Upper lobe of left lung (tissue), 6 donors: Measurements from ENCODE around the gene TMA7B. TPM values are rescaled to one million over a fixed set of nuclear protein-coding genes. Genes with fewer than 3 reads are reported as not detected.

Experiments
- ATAC-seq, 2 donors: fragments of 200-7000 bp; cut with Tn5 transposase; one replicate each; pipeline ENCODE4 v1.9.1; 2022; ENCODE audit warnings: mild to moderate bottlenecking in 2 of 2, moderate library complexity in 2 of 2; ENCODE audit not compliant: low FRiP score in 2 of 2
- DNase-seq, 2 donors: peaks; one replicate each; pipeline ENCODE4 v3.0.0-alpha.2; 2019 to 2020
- H3K27ac ChIP-seq, 4 donors: fragments of 200-600 bp; sonication (generic); one replicate each; pipeline ENCODE4 v1.5.1; 2016 to 2019
- H3K27me3 ChIP-seq, 4 donors: fragments of 200-600 bp; sonication (generic); one replicate each; pipeline ENCODE4 v1.5.1; 2017 to 2019
- H3K36me3 ChIP-seq, 4 donors: fragments of 200-600 bp; sonication (generic); one replicate each; pipeline ENCODE4 v1.5.1; 2016 to 2019
- H3K4me1 ChIP-seq, 4 donors: fragments of 200-600 bp; sonication (generic); one replicate each; pipeline ENCODE4 v1.5.1; 2018 to 2019
- H3K4me3 ChIP-seq, 4 donors: fragments of 200-600 bp; sonication (generic); one replicate each; pipeline ENCODE4 v1.5.1; 2017 to 2019; ENCODE audit warnings: mild to moderate bottlenecking in 2 of 4, moderate library complexity in 1 of 4
- H3K9me3 ChIP-seq, 4 donors: fragments of 200-600 bp; sonication (generic); one replicate each; pipeline ENCODE4 v1.5.1; 2018 to 2019
- CTCF ChIP-seq, 6 experiments: fragments of 450-650 bp in 4 of 6; fragments of 200-600 bp in 2 of 6; sonication (generic) in 2 of 6; IDR thresholded peaks; one replicate each; pipeline ENCODE4 v1.5.1; 2016 to 2019; ENCODE audit warnings: antibody characterized with exemption in 6 of 6
- EP300 ChIP-seq, 4 donors: sonication (generic); formaldehyde crosslinking; IDR thresholded peaks; one replicate each; pipeline ENCODE4 v1.5.1; 2017; ENCODE audit warnings: antibody characterized with exemption in 4 of 4, control low read depth in 2 of 4
- POLR2A ChIP-seq, 4 donors: fragments of 450-650 bp; IDR thresholded peaks; one replicate each; pipeline ENCODE4 v1.5.1; 2016 to 2017; ENCODE audit warnings: antibody characterized with exemption in 4 of 4, mild to moderate bottlenecking in 2 of 4
- POLR2AphosphoS5 ChIP-seq, 2 donors: sonication (generic); formaldehyde crosslinking; IDR thresholded peaks; one replicate each; pipeline ENCODE4 v1.5.1; 2017; ENCODE audit warnings: antibody characterized with exemption in 2 of 2
- WGBS, 2 donors: methylation state at CpG; one replicate each; pipeline ENCODE4 v1.1.5; 2017 to 2018; 5-methylcytosine and 5-hydroxymethylcytosine counted together
- total RNA-seq, 6 donors: library from RNA; depleted of rRNA in 4 of 6; stranded (reverse); fragments of >200 nt in 4 of 6; gene quantifications; one replicate each; pipeline versions ENCODE4 v1.1.0 to v1.2.1, GENCODE V29; 2016 to 2021
- donor health status: DM: no; HTN: no; CAD: no; lungs with moderate emphysema.
- donor health status: DM: no; HTN: yes; CAD: no; lungs with severe emphysema.

Gene TMA7B
- total RNA-seq, 6 donors from 2014 or later = 0.24 to 2.3 (median 0.76) TPM; not detected in 1

- Histone ChIP-seq H3K4me1 (no peaks in the 10 kb centered on the region), H3K4me3 (no peak overlapping the region), H3K9me3 (no peaks in the 10 kb centered on the region), H3K27me3 (peaks cover 0 to 3% (median 0%) of the 10 kb centered on the region in 4 donors), H3K27ac (no peak overlapping the region), H3K36me3 (no peaks in the 10 kb centered on the region)
- ATAC-seq = no peak
- no peak for DNase-seq
- 59 to 70% methylated on average over 6 of the region's 6 CpGs for WGBS, 2 donors
- TF ChIP-seq POLR2AphosphoS5 (IDR thresholded peaks at IDR 0.05) (no peak), CTCF (IDR thresholded peaks at IDR 0.05) (no peak), POLR2A (IDR thresholded peaks at IDR 0.05) (no peak), EP300 (IDR thresholded peaks at IDR 0.05) (no peak)
Measured at GRCh38 chr22:39935612-39936011, 24.6 kb upstream of the TMA7B start.

GRCh38 chr22:39936523-39937145 is 23.6 kb upstream of the TMA7B start:
- Histone ChIP-seq H3K4me1 (no peaks in the 10 kb centered on the region), H3K9me3 (no peaks in the 10 kb centered on the region), H3K27me3 (peaks cover 0 to 3% (median 0%) of the 10 kb centered on the region in 4 donors), H3K36me3 (no peaks in the 10 kb centered on the region), H3K4me3 (no peak overlapping the region), H3K27ac (no peak overlapping the region)
- DNase-seq = no peak
- TF ChIP-seq EP300 (IDR thresholded peaks at IDR 0.05) (no peak), POLR2AphosphoS5 (IDR thresholded peaks at IDR 0.05) (no peak), CTCF (IDR thresholded peaks at IDR 0.05) (no peak), POLR2A (IDR thresholded peaks at IDR 0.05) (no peak)
- ATAC-seq = no peak
- WGBS, 2 donors = 45 to 55% methylated on average over 6 of the region's 6 CpGs

- Histone ChIP-seq H3K36me3 (no peaks in the 10 kb centered on the region), H3K9me3 (no peaks in the 10 kb centered on the region), H3K4me3 (no peak overlapping the region), H3K4me1 (no peaks in the 10 kb centered on the region), H3K27me3 (peaks cover 0 to 3% (median 0%) of the 10 kb centered on the region in 4 donors), H3K27ac (no peak overlapping the region)
- TF ChIP-seq EP300 (IDR thresholded peaks at IDR 0.05) (no peak), POLR2A (IDR thresholded peaks at IDR 0.05) (no peak), POLR2AphosphoS5 (IDR thresholded peaks at IDR 0.05) (no peak), CTCF (IDR thresholded peaks at IDR 0.05) (no peak)
- ATAC-seq = no peak
- 66 to 74% methylated on average over 3 of the region's 3 CpGs for WGBS, 2 donors
- no peak for DNase-seq
Measured at GRCh38 chr22:39937906-39938305, 22.3 kb upstream of the TMA7B start.

- WGBS, 2 donors = 83 to 84% methylated on average over 9 to 14 of the region's 14 CpGs
- Histone ChIP-seq H3K27ac (no peak overlapping the region), H3K9me3 (no peaks in the 10 kb centered on the region), H3K27me3 (peaks cover 0 to 3% (median 0%) of the 10 kb centered on the region in 4 donors), H3K36me3 (no peaks in the 10 kb centered on the region), H3K4me3 (no peak overlapping the region), H3K4me1 (no peaks in the 10 kb centered on the region)
- no peak for DNase-seq
- ATAC-seq = no peak
- no peak for TF ChIP-seq POLR2A (IDR thresholded peaks at IDR 0.05)
- no peak for TF ChIP-seq EP300 (IDR thresholded peaks at IDR 0.05)
- TF ChIP-seq POLR2AphosphoS5 (IDR thresholded peaks at IDR 0.05) = no peak
- no peak for TF ChIP-seq CTCF (IDR thresholded peaks at IDR 0.05)
Measured at GRCh38 chr22:39938509-39939111, 21.6 kb upstream of the TMA7B start.

- H3K27me3 ChIP-seq = no peaks in the 10 kb centered on the region
- TF ChIP-seq CTCF (IDR thresholded peaks at IDR 0.05) (no peak), POLR2A (IDR thresholded peaks at IDR 0.05) (no peak)
- H3K4me3 ChIP-seq = no peak overlapping the region
- H3K36me3 ChIP-seq = no peaks in the 10 kb centered on the region
- H3K27ac ChIP-seq = no peak overlapping the region
- no peaks in the 10 kb centered on the region for H3K4me1 ChIP-seq
- no peak for DNase-seq
- WGBS, 2 donors = 93 to 97% methylated on average over 3 of the region's 3 CpGs
- ATAC-seq = no peak
- H3K9me3 ChIP-seq = no peaks in the 10 kb centered on the region
Measured at GRCh38 chr22:39939830-39940229, 20.4 kb upstream of the TMA7B start.
